K562 (cell line): ENCODE results near the gene TMEM200B. TPM values are rescaled to one million over a fixed set of nuclear protein-coding genes. Genes with fewer than 3 reads are reported as not detected.

ENCODE experiments used
- ATAC-seq: fragments of 200-7000 bp; cut with Tn5 transposase; 3 replicates; pipeline ENCODE4 v1.9.1; 2020; ENCODE audit warnings: moderate library complexity
- BruUV-seq: library from RNA; stranded (reverse); fragments of 400-500 nt; replicated peaks from 2 replicates; lab custom pipeline; 2021; lab: Mats Ljungman, UMichigan
- CTCF ChIA-PET: fragments of 300-600 bp; formaldehyde crosslinking; extraction: SDS; loops from one replicate; lab custom pipeline; 2021; ENCODE audit warnings: low intra/inter-chr PET ratio; lab: Yijun Ruan, JAX
- POLR2A ChIA-PET: fragments of 300-600, 350-650 bp; sonication (Branson Sonifier 250); formaldehyde crosslinking; extraction: SDS; loops from one replicate; lab custom pipeline; 2021; ENCODE audit warnings: antibody characterized with exemption, inconsistent platforms; lab: Yijun Ruan, JAX
- DNase-seq, 4 experiments: peaks; one replicate each; pipeline versions ENCODE4 v3.0.0 to v3.0.0-alpha.2; 2011 to 2018; ENCODE audit warnings: low spot score in 3 of 4, mixed read lengths in 3 of 4; ENCODE audit errors: extremely low read depth in 1 of 4
- FAIRE-seq: peaks from 2 replicates; lab custom pipeline; 2011; peaks lifted over from hg19 to GRCh38; lab: Jason Lieb, UNC
- H2AFZ ChIP-seq: 2 replicates; pipeline ENCODE4 v1.6.0; 2011; ENCODE audit warnings: low read depth, low read length, control low read depth, inconsistent platforms
- H3K27ac ChIP-seq: fragments of 200-600 bp; 3 replicates; pipeline ENCODE4 v1.8.0; 2011; ENCODE audit warnings: low read depth, mild to moderate bottlenecking, control low read depth, inconsistent platforms, low read length, moderate library complexity, mixed read lengths; ENCODE audit errors: extremely low read depth
- H3K27me3 ChIP-seq, 2 experiments: fragments of 300-600 bp in 1 of 2; 2 replicates in 1 of 2; 3 replicates in 1 of 2; pipeline versions ENCODE4 v1.6.0 to v1.8.0; 2011; ENCODE audit warnings: inconsistent platforms in 2 of 2, low read length in 2 of 2, mild to moderate bottlenecking in 1 of 2, mixed read lengths in 1 of 2, moderate library complexity in 1 of 2; ENCODE audit not compliant: control insufficient read depth in 2 of 2, insufficient read depth in 2 of 2
- H3K36me3 ChIP-seq: fragments of 300-600 bp; 3 replicates; pipeline ENCODE4 v1.8.0; 2011; ENCODE audit warnings: mild to moderate bottlenecking, low read length, inconsistent platforms; ENCODE audit not compliant: control insufficient read depth, insufficient read depth
- H3K4me1 ChIP-seq, 2 experiments: fragments of 200-600 bp in 1 of 2; replicated peaks in 1 of 2; 2 replicates in 1 of 2; 3 replicates in 1 of 2; pipeline versions ENCODE4 v1.5.1 to v1.8.0; 2011; ENCODE audit warnings: inconsistent platforms in 2 of 2, low read length in 2 of 2, mild to moderate bottlenecking in 1 of 2, mixed read lengths in 1 of 2, moderate library complexity in 1 of 2; ENCODE audit not compliant: control insufficient read depth in 2 of 2, insufficient read depth in 2 of 2
- H3K4me2 ChIP-seq: 2 replicates; pipeline ENCODE4 v1.6.1; 2011; ENCODE audit warnings: low read length, control low read depth, inconsistent platforms, mixed read lengths; ENCODE audit not compliant: insufficient read depth
- H3K4me3 ChIP-seq: fragments of 200-600 bp; sonication (generic), shearing (Covaris generic); 2 replicates; pipeline ENCODE4 v1.5.1; 2016; ENCODE audit warnings: control low read depth, inconsistent platforms
- H3K79me2 ChIP-seq: fragments of 200-600 bp; 3 replicates; pipeline ENCODE4 v1.8.0; 2011; ENCODE audit warnings: low read length, inconsistent platforms; ENCODE audit not compliant: control insufficient read depth, insufficient read depth
- H3K9ac ChIP-seq, 2 experiments: 2 replicates each; pipeline versions ENCODE4 v1.6.0 to v1.6.1; 2011; ENCODE audit warnings: low read depth in 2 of 2, low read length in 2 of 2, control low read depth in 1 of 2, inconsistent platforms in 1 of 2, mild to moderate bottlenecking in 1 of 2, mixed read lengths in 1 of 2; ENCODE audit not compliant: insufficient read depth in 1 of 2
- H3K9me1 ChIP-seq: one replicate; pipeline ENCODE4 v1.6.0; 2011; ENCODE audit warnings: inconsistent platforms, mild to moderate bottlenecking, low read length, moderate library complexity; ENCODE audit not compliant: control insufficient read depth, insufficient read depth
- H3K9me3 ChIP-seq: replicated peaks from 2 replicates; pipeline ENCODE4 v1.5.1; 2011; ENCODE audit warnings: low read depth, low read length, inconsistent platforms; ENCODE audit not compliant: control insufficient read depth, insufficient read depth
- H4K20me1 ChIP-seq: replicated peaks from 2 replicates; pipeline ENCODE4 v1.6.1; 2011; ENCODE audit warnings: low read length, inconsistent platforms, mixed read lengths; ENCODE audit not compliant: control insufficient read depth, insufficient read depth
- BHLHE40 ChIP-seq: IDR thresholded peaks from 2 replicates; pipeline ENCODE4 v1.6.1; 2011; ENCODE audit warnings: low read length, improper control_type of control experiment
- DNMT1 ChIP-seq: fragments of 450-650 bp; IDR thresholded peaks from 2 replicates; pipeline ENCODE4 v1.6.1; 2016; ENCODE audit warnings: antibody characterized with exemption, mild to moderate bottlenecking
- IFI16 ChIP-seq: fragments of 250-450 bp; sonication (Bioruptor Pico); IDR thresholded peaks from 2 replicates; pipeline ENCODE4 v2.1.2; 2022; ENCODE audit warnings: mild to moderate bottlenecking, inconsistent platforms
- JUN ChIP-seq, 2 experiments: sonication (generic) in 1 of 2; formaldehyde crosslinking in 1 of 2; IDR thresholded peaks; 2 replicates each; pipeline versions ENCODE4 v1.6.1 to v1.8.0; 2012 to 2022; ENCODE audit warnings: borderline replicate concordance in 2 of 2, mild to moderate bottlenecking in 2 of 2, improper control_type of control experiment in 1 of 2, low read depth in 1 of 2, low read length in 1 of 2, missing genetic modification reagents in 1 of 2
- MBD1 ChIP-seq: fragments of 250-450 bp; sonication (Bioruptor Pico); IDR thresholded peaks from 2 replicates; pipeline ENCODE4 v1.8.0; 2022; ENCODE audit warnings: inconsistent platforms
- MED1 ChIP-seq: sonication (generic); formaldehyde crosslinking; IDR thresholded peaks from 2 replicates; pipeline ENCODE4 v1.8.1; 2023; ENCODE audit warnings: missing genetic modification reagents, borderline replicate concordance
- NFYB ChIP-seq: IDR thresholded peaks from 2 replicates; pipeline ENCODE4 v1.6.1; 2011; ENCODE audit warnings: mild to moderate bottlenecking, moderate library complexity; ENCODE audit not compliant: insufficient read length; ENCODE audit errors: extremely low read depth
- SAFB2 ChIP-seq: fragments of 200-400 bp; formaldehyde crosslinking; IDR thresholded peaks from 2 replicates; pipeline ENCODE4 v1.6.1; 2018; ENCODE audit warnings: borderline replicate concordance, low read length, low read depth, moderate library complexity; ENCODE audit not compliant: severe bottlenecking
- SMARCA5 ChIP-seq: fragments of 450-650 bp; IDR thresholded peaks from 2 replicates; pipeline ENCODE4 v1.6.1; 2016
- SRF ChIP-seq, 2 experiments: fragments of 250-450, 450-650 bp in 1 of 2; sonication (Bioruptor Pico) in 1 of 2; sonication (generic) in 1 of 2; formaldehyde crosslinking; IDR thresholded peaks; 2 replicates each; pipeline versions ENCODE4 v1.5.0 to v1.5.1; 2020 to 2022; ENCODE audit warnings: mild to moderate bottlenecking in 1 of 2, missing genetic modification reagents in 1 of 2
- ZNF253 ChIP-seq: fragments of 250-450 bp; sonication (Bioruptor Pico); conservative IDR thresholded peaks from 2 replicates; pipeline ENCODE4 v1.6.1; 2021; ENCODE audit warnings: mild to moderate bottlenecking
- ZNF263 ChIP-seq: sonication (generic); formaldehyde crosslinking; IDR thresholded peaks from 2 replicates; pipeline ENCODE4 v1.8.0; 2022; ENCODE audit warnings: mild to moderate bottlenecking, missing genetic modification reagents, borderline replicate concordance
- ZNF79 ChIP-seq: fragments of 250-450 bp; sonication (Bioruptor Pico); IDR thresholded peaks from 2 replicates; pipeline ENCODE4 v1.4.0; 2020; ENCODE audit warnings: low read depth, mild to moderate bottlenecking, moderate library complexity
- ZNF830 ChIP-seq: fragments of 250-450 bp; sonication (Bioruptor Pico); IDR thresholded peaks from 2 replicates; pipeline ENCODE4 v1.5.0; 2021; ENCODE audit warnings: mild to moderate bottlenecking
- WGBS: fragments of 100-300 bp; shearing (Covaris generic); methylation state at CpG from one replicate; pipeline ENCODE4 v1.1.6; 2016; ENCODE audit warnings: low coverage, mixed read lengths; ENCODE audit not compliant: insufficient coverage; ENCODE audit errors: missing lambda C conversion rate; 5-methylcytosine and 5-hydroxymethylcytosine counted together
- in situ Hi-C: fragments of 300-500 bp; cut with MboI; formaldehyde crosslinking; loops from 4 replicates; pipeline ENCODE4 v1.15.0; 2018; ENCODE audit warnings: inconsistent platforms, mixed read lengths
- intact Hi-C: fragments of 100-400 bp; cut with micrococcal nuclease; formaldehyde crosslinking; loops from 2 replicates; pipeline ENCODE4 v1.14.2; 2022
- polyA plus RNA-seq, 8 experiments: library from polyadenylated mRNA; depleted of rRNA in 4 of 8; stranded (reverse) in 5 of 8; unstranded in 3 of 8; fragments of >200 nt; fragmentation: Nextera tagmentation in 2 of 8; fragmentation: Illumina TruSeq in 1 of 8; extraction: Ambion mirVana in 2 of 8; extraction: Trizol in 1 of 8; gene quantifications; 2 replicates each; pipeline versions ENCODE4 v1.2.1 to v1.2.3, GENCODE V29; 2011 to 2014; ENCODE audit warnings: inconsistent platforms in 1 of 8, missing spikeins in 1 of 8
- total RNA-seq, 7 experiments: library from RNA; depleted of rRNA in 6 of 7; stranded (reverse); fragments of >200 nt in 6 of 7; fragmentation: Illumina TruSeq in 2 of 7; extraction: Trizol in 2 of 7; gene quantifications; 2 replicates each; pipeline versions ENCODE4 v1.2.1 to v1.2.3, GENCODE V29; 2011 to 2021; ENCODE audit warnings: low replicate concordance in 1 of 7
- TF ChIP-seq, protein P1 (sequence below): fragments of 250-450 bp; sonication (Bioruptor Pico); IDR thresholded peaks from 2 replicates; pipeline ENCODE4 v1.8.0; 2021; ENCODE audit warnings: borderline replicate concordance, mild to moderate bottlenecking, moderate library complexity; ENCODE audit not compliant: poor library complexity, severe bottlenecking

Gene TMEM200B
- total and polyA plus RNA-seq, 9 of the 15 experiments (the other 6 are each of a cell fraction or from before 2014, with no cell fraction given) = 0.04 to 0.35 (median 0.10) TPM; not detected in 1

DNA sequence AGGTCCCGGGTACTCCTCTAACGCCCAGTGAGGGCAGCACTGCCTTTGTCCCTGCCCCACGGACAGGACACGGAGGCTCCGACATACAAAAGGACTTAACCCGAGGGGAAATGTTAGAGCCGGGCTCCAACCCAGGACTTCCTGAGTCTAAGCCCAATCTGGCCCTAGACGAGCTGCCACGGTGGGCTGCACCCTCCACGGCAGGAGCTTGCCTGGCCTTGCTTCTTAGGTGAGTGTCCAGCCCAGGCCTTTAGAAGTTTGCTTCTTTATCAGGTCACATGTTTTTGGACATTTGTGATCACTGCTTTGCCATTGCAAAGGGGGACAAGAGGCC, 11.0 kb upstream of the TMEM200B start:
- in situ Hi-C loops = no loop called here
- Histone ChIP-seq H3K36me3 (no peaks in the 10 kb centered on the region; the same call in 2 of the 3 replicates), H3K27ac (no peak overlapping the region), H3K9me1 (no peaks in the 10 kb centered on the region), H3K9me3 (no peaks in the 10 kb centered on the region), H4K20me1 (no peaks in the 10 kb centered on the region), H3K9ac (peak overlapping the region in 1 of 2 experiments; percentile 4; a peak in 1 of 4 replicates), H2AFZ (no peak overlapping the region), H3K27me3 (no peaks in the 10 kb centered on the region), H3K79me2 (no peaks in the 10 kb centered on the region), H3K4me3 (no peak overlapping the region), H3K4me1 (peaks cover 5 to 19% of the 10 kb centered on the region in 2 experiments), H3K4me2 (no peak overlapping the region)
- TF ChIP-seq ZNF830 (CRISPR knock-in tag) = no peak
- TF ChIP-seq, protein P1, sequence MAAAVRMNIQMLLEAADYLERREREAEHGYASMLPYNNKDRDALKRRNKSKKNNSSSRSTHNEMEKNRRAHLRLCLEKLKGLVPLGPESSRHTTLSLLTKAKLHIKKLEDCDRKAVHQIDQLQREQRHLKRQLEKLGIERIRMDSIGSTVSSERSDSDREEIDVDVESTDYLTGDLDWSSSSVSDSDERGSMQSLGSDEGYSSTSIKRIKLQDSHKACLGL (CRISPR knock-in tag) = no peak
- no peak for TF ChIP-seq DNMT1
- TF ChIP-seq IFI16 (CRISPR knock-in tag) = no peak
- no peak for TF ChIP-seq ZNF253
- TF ChIP-seq MED1 (CRISPR knock-in tag) = no peak
- no peak for TF ChIP-seq SAFB2
- TF ChIP-seq MBD1 (CRISPR knock-in tag) = no peak
- TF ChIP-seq NFYB = no peak
- no peak for TF ChIP-seq ZNF263 (CRISPR knock-in tag)
- TF ChIP-seq SMARCA5 = no peak
- TF ChIP-seq JUN (IDR thresholded peaks at IDR 0.05; ENCODE audit: borderline replicate concordance, low read depth, low read length) = no peak
- no peak for TF ChIP-seq JUN (CRISPR knock-in tag; IDR thresholded peaks at IDR 0.05; ENCODE audit: borderline replicate concordance)
- no peak for TF ChIP-seq BHLHE40
- TF ChIP-seq SRF (CRISPR knock-in tag; IDR thresholded peaks at IDR 0.05) = no peak
- no peak for TF ChIP-seq ZNF79 (CRISPR knock-in tag)
- no peak for ATAC-seq
- 74% methylated on average over 10 of the region's 10 CpGs for WGBS
- no peak for FAIRE-seq
- ChIA-PET POLR2A (interaction anchor here (1.0 to 1.3 kb wide), 5 partner anchors 8 to 17 kb away, joined by 3 to 5 read pairs (median 4); no protein-coding TSS in a partner anchor), CTCF (no interaction called here)
- BruUV-seq = no TSS peak
- intact Hi-C loops = no loop called here
- no peak for DNase-seq
